Testis (tissue), 3 donors: Measurements from ENCODE around the gene YTHDF1. TPM values are rescaled to one million over a fixed set of nuclear protein-coding genes. Genes with fewer than 3 reads are reported as not detected.
"Not testable (repeated sequence)": the region's sequence is repeated elsewhere in the genome, so short reads cannot be mapped to it uniquely, and the experiment has no call there.

Experiments used
- DNase-seq: peaks from one replicate; pipeline ENCODE4 v3.0.0-alpha.2; 2019
- H3K27ac ChIP-seq, 2 donors: fragments of 200-600 bp; sonication (generic); one replicate each; pipeline ENCODE4 v1.5.1; 2019
- H3K27me3 ChIP-seq: fragments of 200-600 bp; sonication (generic); one replicate; pipeline ENCODE4 v1.5.1; 2019
- H3K36me3 ChIP-seq: fragments of 200-600 bp; sonication (generic); one replicate; pipeline ENCODE4 v1.5.1; 2017; ENCODE audit warnings: low read depth; ENCODE audit errors: missing control alignments
- H3K4me1 ChIP-seq: fragments of 200-600 bp; sonication (generic); one replicate; pipeline ENCODE4 v1.5.1; 2019
- H3K4me3 ChIP-seq, 2 donors: fragments of 200-600 bp; sonication (generic); one replicate each; pipeline ENCODE4 v1.5.1; 2017 to 2019
- H3K9me3 ChIP-seq: fragments of 200-600 bp; sonication (generic); one replicate; pipeline ENCODE4 v1.5.1; 2017
- CTCF ChIP-seq, 3 experiments: fragments of 450-650 bp in 2 of 3; fragments of 200-600 bp in 1 of 3; sonication (generic) in 1 of 3; IDR thresholded peaks; one replicate each; pipeline ENCODE4 v1.5.1; 2016 to 2019; ENCODE audit warnings: antibody characterized with exemption in 3 of 3, mild to moderate bottlenecking in 2 of 3, moderate library complexity in 1 of 3
- POLR2A ChIP-seq: fragments of 450-650 bp; IDR thresholded peaks from one replicate; pipeline ENCODE4 v1.6.1; 2017; ENCODE audit warnings: antibody characterized with exemption, mild to moderate bottlenecking, moderate library complexity
- WGBS, 2 donors: methylation state at CpG; one replicate each; pipeline ENCODE4 v1.1.5; 2018; 5-methylcytosine and 5-hydroxymethylcytosine counted together
- intact Hi-C: fragments of 100-400 bp; cut with DNase I; formaldehyde crosslinking; loops from one replicate; pipeline ENCODE4 v1.15.1; 2023; ENCODE audit warnings: low total_unique reads
- polyA plus RNA-seq: library from polyadenylated mRNA; stranded (reverse); fragments of 350-450 nt; fragmentation: Illumina TruSeq; extraction: RNeasy Lipid Tissue Mini Kit (QIAGEN cat#74804); gene quantifications from one replicate; pipeline ENCODE4 v1.2.3, GENCODE V29; 2014; ENCODE audit warnings: low read depth, low replicate concordance; ENCODE audit not compliant: insufficient read depth
- total RNA-seq, 2 donors: library from RNA; depleted of rRNA; stranded (reverse); fragments of >200 nt; gene quantifications; one replicate each; pipeline ENCODE4 v1.2.3, GENCODE V29; 2016

Gene YTHDF1
- total and polyA plus RNA-seq, 3 donors from 2014 or later = 37.2 to 56.9 (median 55.7) TPM

- H3K4me3 ChIP-seq = no peak overlapping the region
- no peak overlapping the region for H3K27ac ChIP-seq
- 82 to 88% methylated on average over 5 to 6 of the region's 6 CpGs for WGBS, 2 donors
- intact Hi-C loops = no loop called here
- H3K27me3 ChIP-seq = no peaks in the 10 kb centered on the region
- H3K4me1 ChIP-seq = peaks cover 6% of the 10 kb centered on the region
- TF ChIP-seq CTCF (IDR thresholded peaks at IDR 0.05) = no peak
- TF ChIP-seq POLR2A = no peak
- H3K36me3 ChIP-seq = no peaks in the 10 kb centered on the region
- no peak for DNase-seq
- H3K9me3 ChIP-seq = no peaks in the 10 kb centered on the region
Measured at GRCh38 chr20:63223826-63224207, 7.9 kb upstream of the YTHDF1 start.

GRCh38 chr20:63223121-63223825, 7.3 kb upstream of the YTHDF1 start:
- 64 to 66% methylated on average over 11 to 12 of the region's 12 CpGs for WGBS, 2 donors
- Histone ChIP-seq H3K4me1 (peaks cover 6% of the 10 kb centered on the region), H3K27ac (no peak overlapping the region), H3K36me3 (no peaks in the 10 kb centered on the region), H3K9me3 (no peaks in the 10 kb centered on the region), H3K27me3 (no peaks in the 10 kb centered on the region), H3K4me3 (no peak overlapping the region)
- intact Hi-C loops = no loop called here
- TF ChIP-seq CTCF (IDR thresholded peaks at IDR 0.05) (peak; percentile 43 to 63 (median 48)), POLR2A (no peak)
- DNase-seq = peak; percentile 56

GRCh38 chr20:63222541-63222940, 6.6 kb upstream of the YTHDF1 start:
- no peaks in the 10 kb centered on the region for H3K9me3 ChIP-seq
- H3K4me3 ChIP-seq = no peak overlapping the region
- H3K27ac ChIP-seq = no peak overlapping the region
- 76 to 80% methylated on average over 1 to 7 of the region's 7 CpGs for WGBS, 2 donors
- TF ChIP-seq POLR2A (no peak), CTCF (IDR thresholded peaks at IDR 0.05) (no peak)
- no peaks in the 10 kb centered on the region for H3K27me3 ChIP-seq
- DNase-seq = no peak
- peaks cover 6% of the 10 kb centered on the region for H3K4me1 ChIP-seq
- H3K36me3 ChIP-seq = no peaks in the 10 kb centered on the region
- intact Hi-C loops = no loop called here

GRCh38 chr20:63221400-63222053, 5.6 kb upstream of the YTHDF1 start:
- DNase-seq, H3K36me3 ChIP-seq, H3K4me3 ChIP-seq, H3K27ac ChIP-seq, H3K27me3 ChIP-seq, intact Hi-C loops, H3K9me3 ChIP-seq: not testable (repeated sequence)
- H3K4me1 ChIP-seq = peaks cover 10% of the 10 kb centered on the region
- WGBS, 2 donors = 79 to 85% methylated on average over 12 of the region's 12 CpGs

GRCh38 chr20:63220696-63221399, 4.9 kb upstream of the YTHDF1 start:
- WGBS, 2 donors = 58 to 76% methylated on average over 8 to 9 of the region's 9 CpGs
- H3K27me3 ChIP-seq = no peaks in the 10 kb centered on the region
- no peak overlapping the region for H3K27ac ChIP-seq
- H3K9me3 ChIP-seq = no peaks in the 10 kb centered on the region
- H3K4me1 ChIP-seq = peaks cover 12% of the 10 kb centered on the region
- DNase-seq = no peak
- no peaks in the 10 kb centered on the region for H3K36me3 ChIP-seq
- TF ChIP-seq CTCF (IDR thresholded peaks at IDR 0.05) = no peak
- TF ChIP-seq POLR2A = no peak
- intact Hi-C loops = no loop called here
- no peak overlapping the region for H3K4me3 ChIP-seq
